Superior temporal gyrus (tissue), 1 donor: Measurements from ENCODE around the gene RAB26.
A peak's percentile ranks its signal among the peaks of the same experiment; 100 is the strongest.

Experiments
- DNase-seq: peaks from one replicate; pipeline ENCODE4 v3.0.0-alpha.2; 2016; ENCODE audit errors: extremely low spot score

Gene RAB26

GRCh38 chr16:2159175-2159838 is 10.9 kb downstream of the RAB26 start:
- peak; percentile 61 for DNase-seq

GRCh38 chr16:2160915-2161551 is 12.6 kb downstream of the RAB26 start:
- no peak for DNase-seq

- no peak for DNase-seq
Measured at GRCh38 chr16:2161911-2162310, 13.5 kb downstream of the RAB26 start.

- DNase-seq, result no peak
Measured at GRCh38 chr16:2162676-2163118, 14.3 kb downstream of the RAB26 start.

GRCh38 chr16:2163211-2163881 is 14.9 kb downstream of the RAB26 start:
- DNase-seq, result no peak

- no peak for DNase-seq
Measured at GRCh38 chr16:2165861-2166260, 17.4 kb downstream of the RAB26 start.

- DNase-seq, result no peak
Measured at GRCh38 chr16:2166263-2167067, 18.0 kb downstream of the RAB26 start.

- no peak for DNase-seq
Measured at GRCh38 chr16:2167068-2167638, 18.7 kb downstream of the RAB26 start.

- no peak for DNase-seq
Measured at GRCh38 chr16:2170080-2170479, 21.7 kb downstream of the RAB26 start.

- no peak for DNase-seq
Measured at GRCh38 chr16:2170587-2171435, 22.4 kb downstream of the RAB26 start.

GRCh38 chr16:2171601-2172178 is 23.3 kb downstream of the RAB26 start:
- DNase-seq, result no peak

- no peak for DNase-seq
Measured at GRCh38 chr16:2172688-2173335, 24.4 kb downstream of the RAB26 start.

- no peak for DNase-seq
Measured at GRCh38 chr16:2173366-2173765, 24.9 kb downstream of the RAB26 start.

GRCh38 chr16:2173916-2174315 is 25.5 kb downstream of the RAB26 start:
- no peak for DNase-seq

- no peak for DNase-seq
Measured at GRCh38 chr16:2174396-2175131, 26.1 kb downstream of the RAB26 start.

GRCh38 chr16:2175454-2175853 is 27.0 kb downstream of the RAB26 start:
- no peak for DNase-seq

- DNase-seq, result no peak
Measured at GRCh38 chr16:2176047-2176446, 27.6 kb downstream of the RAB26 start.

- DNase-seq, result no peak
Measured at GRCh38 chr16:2177101-2177500, 28.7 kb downstream of the RAB26 start.

- no peak for DNase-seq
Measured at GRCh38 chr16:2177561-2177960, 29.1 kb downstream of the RAB26 start.
